MM.1S (cell line): Measurements from ENCODE around the gene UBE2J2.

Source experiments
- EZH2 ChIP-seq: fragments of 300-600 bp; sonication (generic); optimal IDR thresholded peaks from 2 replicates; pipeline ENCODE3; 2017; ENCODE audit warnings: low read depth, mild to moderate bottlenecking, antibody characterized with exemption, low read length, mixed read lengths
- EZH2phosphoT487 ChIP-seq: fragments of 300-600 bp; sonication (generic); IDR thresholded peaks from 2 replicates; pipeline ENCODE4 v1.6.1; 2018; ENCODE audit warnings: antibody characterized with exemption, low read length
- TF ChIP-seq, protein P1 (sequence below): fragments of 300-600 bp; sonication (generic); IDR thresholded peaks from 2 replicates; pipeline ENCODE4 v1.5.1; 2016; ENCODE audit warnings: antibody characterized with exemption, low read length, mixed read lengths

DNA sequence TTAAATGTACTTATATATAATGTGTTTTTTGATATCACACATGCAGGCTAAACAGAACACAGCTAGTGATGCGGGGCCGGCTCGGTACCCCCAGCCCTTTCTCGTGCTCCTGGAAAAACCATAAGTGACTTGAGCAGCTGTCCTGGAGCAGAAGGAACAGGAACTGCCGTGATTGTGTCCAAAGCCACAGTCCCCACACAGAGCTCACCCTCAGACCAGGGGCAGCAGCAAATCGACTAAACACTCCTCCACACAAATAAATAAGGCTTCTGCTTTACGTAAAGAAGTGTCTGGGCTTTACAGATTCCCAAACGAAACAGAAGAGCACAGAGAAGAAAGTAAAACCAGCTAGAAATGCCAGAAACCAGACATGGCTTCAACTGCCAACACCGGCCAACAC is 9.6 kb downstream of the UBE2J2 start:
- TF ChIP-seq, protein P1, sequence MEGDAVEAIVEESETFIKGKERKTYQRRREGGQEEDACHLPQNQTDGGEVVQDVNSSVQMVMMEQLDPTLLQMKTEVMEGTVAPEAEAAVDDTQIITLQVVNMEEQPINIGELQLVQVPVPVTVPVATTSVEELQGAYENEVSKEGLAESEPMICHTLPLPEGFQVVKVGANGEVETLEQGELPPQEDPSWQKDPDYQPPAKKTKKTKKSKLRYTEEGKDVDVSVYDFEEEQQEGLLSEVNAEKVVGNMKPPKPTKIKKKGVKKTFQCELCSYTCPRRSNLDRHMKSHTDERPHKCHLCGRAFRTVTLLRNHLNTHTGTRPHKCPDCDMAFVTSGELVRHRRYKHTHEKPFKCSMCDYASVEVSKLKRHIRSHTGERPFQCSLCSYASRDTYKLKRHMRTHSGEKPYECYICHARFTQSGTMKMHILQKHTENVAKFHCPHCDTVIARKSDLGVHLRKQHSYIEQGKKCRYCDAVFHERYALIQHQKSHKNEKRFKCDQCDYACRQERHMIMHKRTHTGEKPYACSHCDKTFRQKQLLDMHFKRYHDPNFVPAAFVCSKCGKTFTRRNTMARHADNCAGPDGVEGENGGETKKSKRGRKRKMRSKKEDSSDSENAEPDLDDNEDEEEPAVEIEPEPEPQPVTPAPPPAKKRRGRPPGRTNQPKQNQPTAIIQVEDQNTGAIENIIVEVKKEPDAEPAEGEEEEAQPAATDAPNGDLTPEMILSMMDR, result no peak
- TF ChIP-seq EZH2 (no peak), EZH2phosphoT487 (no peak)
